ENCODE results near the gene MAPKAPK3.

Gene MAPKAPK3

DNA sequence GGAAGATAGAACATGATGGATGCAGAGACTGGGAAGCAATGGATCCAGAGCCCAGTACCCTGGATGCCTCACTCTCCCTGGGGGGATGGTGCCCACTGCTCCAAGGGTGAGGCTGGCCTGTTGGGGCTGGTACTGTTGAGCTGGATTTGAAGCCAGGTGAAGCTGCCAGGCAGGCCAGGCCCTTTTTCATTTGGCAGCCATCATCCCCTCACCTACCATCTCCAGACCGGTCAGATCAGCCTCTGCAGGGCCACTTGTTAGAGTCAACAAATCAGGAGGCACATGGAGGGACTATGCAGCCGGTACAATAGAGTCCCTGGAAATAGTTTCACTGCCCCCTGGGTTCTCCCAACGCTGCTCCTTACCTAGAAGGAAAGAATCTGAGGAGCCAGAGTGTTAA is 5.9 kb downstream of the MAPKAPK3 start:
- Histone ChIP-seq H3K4me1 (ENCODE audit: control insufficient read depth, low read length) (peaks cover 16% of the 10 kb centered on the region), H3K27me3 (ENCODE audit: control insufficient read depth, low read length) (no peaks in the 10 kb centered on the region), H3K4me2 (ENCODE audit: low read length) (no peak overlapping the region)

DNA sequence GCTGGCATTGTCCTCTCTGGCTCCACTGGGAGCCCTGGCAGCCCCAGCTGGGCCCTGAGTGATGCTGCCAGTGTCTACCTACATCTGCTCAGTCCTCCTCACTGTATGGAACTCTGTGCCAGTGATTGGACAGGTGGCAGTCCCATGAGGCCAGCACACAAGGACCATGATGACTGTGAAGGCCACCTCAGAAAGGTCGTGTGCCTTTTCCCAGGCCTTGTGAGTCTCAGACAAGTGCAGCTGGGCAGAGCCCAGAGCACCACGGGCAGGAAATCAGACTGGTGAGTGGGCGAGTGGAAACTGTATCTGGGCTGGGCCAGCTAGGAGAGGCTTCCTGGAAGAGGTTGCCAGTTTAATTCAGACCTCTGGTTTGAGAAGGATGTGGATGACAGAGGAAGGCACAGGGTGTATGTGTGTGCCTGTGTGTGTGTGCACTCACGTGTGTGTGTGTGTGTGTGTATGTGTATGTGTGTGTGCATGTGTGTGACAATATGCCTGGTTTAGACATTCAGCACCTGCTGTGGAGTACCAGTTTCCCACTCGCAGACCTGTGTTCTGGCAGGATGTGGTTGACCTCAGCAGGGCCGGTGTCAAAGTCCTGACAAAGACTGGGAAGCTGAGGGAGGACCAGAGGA is 7.0 kb downstream of the MAPKAPK3 start:
- no peaks in the 10 kb centered on the region for H3K9me3 ChIP-seq (ENCODE audit: control insufficient read depth, insufficient read depth, low read length)
- no peak overlapping the region for H3K27ac ChIP-seq (ENCODE audit: low read depth, low read length)
- H3K4me3 ChIP-seq (ENCODE audit: low read length): no peak overlapping the region
- no peak overlapping the region for H3K4me2 ChIP-seq (ENCODE audit: low read length)
- H3K27me3 ChIP-seq (ENCODE audit: control insufficient read depth, low read length): no peaks in the 10 kb centered on the region
- H4K20me1 ChIP-seq (ENCODE audit: control insufficient read depth, insufficient read depth, low read depth, low read length): no peaks in the 10 kb centered on the region; the same call in 1 of the 2 replicates
- no peaks in the 10 kb centered on the region for H3K36me3 ChIP-seq (ENCODE audit: control insufficient read depth, low read length)
- TF ChIP-seq EZH2phosphoT487 (IDR thresholded peaks at IDR 0.05; ENCODE audit: borderline replicate concordance, low read length): no peak
- TF ChIP-seq, protein P1, sequence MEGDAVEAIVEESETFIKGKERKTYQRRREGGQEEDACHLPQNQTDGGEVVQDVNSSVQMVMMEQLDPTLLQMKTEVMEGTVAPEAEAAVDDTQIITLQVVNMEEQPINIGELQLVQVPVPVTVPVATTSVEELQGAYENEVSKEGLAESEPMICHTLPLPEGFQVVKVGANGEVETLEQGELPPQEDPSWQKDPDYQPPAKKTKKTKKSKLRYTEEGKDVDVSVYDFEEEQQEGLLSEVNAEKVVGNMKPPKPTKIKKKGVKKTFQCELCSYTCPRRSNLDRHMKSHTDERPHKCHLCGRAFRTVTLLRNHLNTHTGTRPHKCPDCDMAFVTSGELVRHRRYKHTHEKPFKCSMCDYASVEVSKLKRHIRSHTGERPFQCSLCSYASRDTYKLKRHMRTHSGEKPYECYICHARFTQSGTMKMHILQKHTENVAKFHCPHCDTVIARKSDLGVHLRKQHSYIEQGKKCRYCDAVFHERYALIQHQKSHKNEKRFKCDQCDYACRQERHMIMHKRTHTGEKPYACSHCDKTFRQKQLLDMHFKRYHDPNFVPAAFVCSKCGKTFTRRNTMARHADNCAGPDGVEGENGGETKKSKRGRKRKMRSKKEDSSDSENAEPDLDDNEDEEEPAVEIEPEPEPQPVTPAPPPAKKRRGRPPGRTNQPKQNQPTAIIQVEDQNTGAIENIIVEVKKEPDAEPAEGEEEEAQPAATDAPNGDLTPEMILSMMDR (IDR thresholded peaks at IDR 0.05; ENCODE audit: low read depth, low read length, poor library complexity, severe bottlenecking): no peak
- no peaks in the 10 kb centered on the region for H3F3A ChIP-seq (ENCODE audit: control insufficient read depth, insufficient read depth)
- peaks cover 12% of the 10 kb centered on the region for H3K4me1 ChIP-seq (ENCODE audit: control insufficient read depth, low read length)
- H3K79me2 ChIP-seq (ENCODE audit: control insufficient read depth, low read length): no peaks in the 10 kb centered on the region
- H3K9me2 ChIP-seq (replicated peaks; ENCODE audit: control insufficient read depth, low read length): no peaks in the 10 kb centered on the region

More for the DNA sequence above, 5.9 kb downstream of the MAPKAPK3 start:
- no peaks in the 10 kb centered on the region for H3K36me3 ChIP-seq (ENCODE audit: control insufficient read depth, low read length)
- H3K4me3 ChIP-seq (ENCODE audit: low read length): no peak overlapping the region
- H3K9me3 ChIP-seq (ENCODE audit: control insufficient read depth, insufficient read depth, low read length): no peaks in the 10 kb centered on the region
- no peaks in the 10 kb centered on the region for H3F3A ChIP-seq (ENCODE audit: control insufficient read depth, insufficient read depth)
- TF ChIP-seq, protein P1 (IDR thresholded peaks at IDR 0.05; ENCODE audit: low read depth, low read length, poor library complexity, severe bottlenecking): no peak
- TF ChIP-seq EZH2phosphoT487 (IDR thresholded peaks at IDR 0.05; ENCODE audit: borderline replicate concordance, low read length): no peak
- no peaks in the 10 kb centered on the region; the same call in 1 of the 2 replicates for H4K20me1 ChIP-seq (ENCODE audit: control insufficient read depth, insufficient read depth, low read depth, low read length)
- no peaks in the 10 kb centered on the region for H3K9me2 ChIP-seq (replicated peaks; ENCODE audit: control insufficient read depth, low read length)
- no peak overlapping the region for H3K27ac ChIP-seq (ENCODE audit: low read depth, low read length)
- H3K79me2 ChIP-seq (ENCODE audit: control insufficient read depth, low read length): peaks cover 1% of the 10 kb centered on the region; the same call in 1 of the 2 replicates

DNA sequence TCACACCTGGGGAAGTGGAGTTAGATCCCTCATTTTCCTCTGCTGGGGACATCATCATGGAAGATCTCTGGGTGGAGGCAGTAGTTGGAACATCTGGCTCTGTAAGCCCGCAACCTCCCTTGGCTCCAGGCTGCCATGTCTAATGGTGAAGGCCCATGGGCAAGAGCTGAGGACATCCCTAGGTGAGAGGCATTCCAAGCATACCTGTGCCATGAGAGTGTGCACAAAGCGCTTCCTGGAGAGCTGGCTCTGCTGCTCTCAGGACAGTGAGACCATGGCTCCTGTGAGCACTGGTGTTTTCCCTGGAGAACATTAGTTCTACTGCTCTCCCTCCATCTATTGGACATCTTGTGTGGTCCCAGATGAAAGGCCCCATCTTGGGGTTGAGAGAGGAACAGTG is 7.7 kb downstream of the MAPKAPK3 start:
- Histone ChIP-seq H3K4me2 (ENCODE audit: low read length) (no peak overlapping the region), H3K79me2 (ENCODE audit: control insufficient read depth, low read length) (no peaks in the 10 kb centered on the region), H3K4me1 (ENCODE audit: control insufficient read depth, low read length) (peaks cover 12% of the 10 kb centered on the region), H3K9me3 (ENCODE audit: control insufficient read depth, insufficient read depth, low read length) (no peaks in the 10 kb centered on the region), H3F3A (ENCODE audit: control insufficient read depth, insufficient read depth) (no peaks in the 10 kb centered on the region), H3K27ac (ENCODE audit: low read depth, low read length) (no peak overlapping the region), H3K27me3 (ENCODE audit: control insufficient read depth, low read length) (no peaks in the 10 kb centered on the region), H3K36me3 (ENCODE audit: control insufficient read depth, low read length) (no peaks in the 10 kb centered on the region), H3K4me3 (ENCODE audit: low read length) (no peak overlapping the region), H3K9me2 (replicated peaks; ENCODE audit: control insufficient read depth, low read length) (no peaks in the 10 kb centered on the region), H4K20me1 (ENCODE audit: control insufficient read depth, insufficient read depth, low read depth, low read length) (no peaks in the 10 kb centered on the region; the same call in 1 of the 2 replicates)
- TF ChIP-seq EZH2phosphoT487 (IDR thresholded peaks at IDR 0.05; ENCODE audit: borderline replicate concordance, low read length): no peak
- TF ChIP-seq, protein P1 (IDR thresholded peaks at IDR 0.05; ENCODE audit: low read depth, low read length, poor library complexity, severe bottlenecking): no peak

Measured in DOHH2 (cell line).